Tibial artery (tissue), 4 donors: ENCODE measurements around the gene UTP14A.

Experiments
- DNase-seq, 2 donors: peaks; one replicate each; pipeline ENCODE4 v3.0.0-alpha.2; 2019
- H3K27ac ChIP-seq, 2 donors: fragments of 200-600 bp; sonication (generic) in 1 of 2; 1 replicate in 1 of 2; 2 replicates in 1 of 2; pipeline ENCODE4 v1.5.1; 2018 to 2019; ENCODE audit warnings: mild to moderate bottlenecking in 1 of 2
- H3K27me3 ChIP-seq, 2 donors: fragments of 200-600 bp; sonication (generic) in 1 of 2; one replicate each; pipeline versions ENCODE4 v1.5.1 to v1.6.0; 2016 to 2019
- H3K36me3 ChIP-seq, 3 donors: fragments of 200-600 bp; sonication (generic) in 2 of 3; one replicate each; pipeline ENCODE4 v1.5.1; 2016 to 2019; ENCODE audit warnings: mild to moderate bottlenecking in 2 of 3
- H3K4me1 ChIP-seq, 4 donors: fragments of 200-600 bp; sonication (generic) in 2 of 4; 1 replicate in 3 of 4; 2 replicates in 1 of 4; pipeline ENCODE4 v1.5.1; 2016 to 2019
- H3K4me3 ChIP-seq, 2 donors: fragments of 200-600 bp; sonication (generic) in 1 of 2; 1 replicate in 1 of 2; 2 replicates in 1 of 2; pipeline ENCODE4 v1.5.1; 2018 to 2019; ENCODE audit warnings: mild to moderate bottlenecking in 2 of 2
- H3K9me3 ChIP-seq, 3 donors: fragments of 200-600 bp; sonication (generic) in 1 of 3; one replicate each; pipeline ENCODE4 v1.5.1; 2016 to 2019
- intact Hi-C: fragments of 100-400 bp; cut with DNase I; formaldehyde crosslinking; loops from one replicate; pipeline ENCODE4 v1.15.0; 2023; ENCODE audit warnings: low total_unique reads
- TF ChIP-seq, protein P1 (sequence below), 2 experiments: fragments of 200-600 bp in 1 of 2; fragments of 450-650 bp in 1 of 2; IDR thresholded peaks; one replicate each; pipeline ENCODE4 v1.5.1; 2017 to 2019; ENCODE audit warnings: antibody characterized with exemption in 2 of 2, mild to moderate bottlenecking in 1 of 2, moderate library complexity in 1 of 2

Gene UTP14A

GRCh38 chrX:129931411-129932015, 25.5 kb downstream of the UTP14A start:
- H3K4me1 ChIP-seq: no peaks in the 10 kb centered on the region
- peak overlapping the region; percentile 88 to 93 for H3K27ac ChIP-seq
- TF ChIP-seq, protein P1, sequence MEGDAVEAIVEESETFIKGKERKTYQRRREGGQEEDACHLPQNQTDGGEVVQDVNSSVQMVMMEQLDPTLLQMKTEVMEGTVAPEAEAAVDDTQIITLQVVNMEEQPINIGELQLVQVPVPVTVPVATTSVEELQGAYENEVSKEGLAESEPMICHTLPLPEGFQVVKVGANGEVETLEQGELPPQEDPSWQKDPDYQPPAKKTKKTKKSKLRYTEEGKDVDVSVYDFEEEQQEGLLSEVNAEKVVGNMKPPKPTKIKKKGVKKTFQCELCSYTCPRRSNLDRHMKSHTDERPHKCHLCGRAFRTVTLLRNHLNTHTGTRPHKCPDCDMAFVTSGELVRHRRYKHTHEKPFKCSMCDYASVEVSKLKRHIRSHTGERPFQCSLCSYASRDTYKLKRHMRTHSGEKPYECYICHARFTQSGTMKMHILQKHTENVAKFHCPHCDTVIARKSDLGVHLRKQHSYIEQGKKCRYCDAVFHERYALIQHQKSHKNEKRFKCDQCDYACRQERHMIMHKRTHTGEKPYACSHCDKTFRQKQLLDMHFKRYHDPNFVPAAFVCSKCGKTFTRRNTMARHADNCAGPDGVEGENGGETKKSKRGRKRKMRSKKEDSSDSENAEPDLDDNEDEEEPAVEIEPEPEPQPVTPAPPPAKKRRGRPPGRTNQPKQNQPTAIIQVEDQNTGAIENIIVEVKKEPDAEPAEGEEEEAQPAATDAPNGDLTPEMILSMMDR (IDR thresholded peaks at IDR 0.05): no peak
- peak; percentile 92 to 96 for DNase-seq
- intact Hi-C loops: loop anchor here (2.0 to 10.0 kb wide), 2 partner anchors 51 to 93 kb away; partner anchors contain the start of gene BCORL1
- H3K9me3 ChIP-seq: no peaks in the 10 kb centered on the region
- peak overlapping the region; percentile 66 to 70 for H3K4me3 ChIP-seq
- H3K36me3 ChIP-seq: peaks cover 0 to 13% (median 5%) of the 10 kb centered on the region in 3 donors
- no peaks in the 10 kb centered on the region for H3K27me3 ChIP-seq

- Histone ChIP-seq H3K4me3 (peak overlapping the region; percentile 66 to 70), H3K9me3 (no peaks in the 10 kb centered on the region), H3K4me1 (no peaks in the 10 kb centered on the region), H3K27me3 (no peaks in the 10 kb centered on the region), H3K36me3 (peaks cover 0 to 6% (median 5%) of the 10 kb centered on the region in 3 donors), H3K27ac (peak overlapping the region; percentile 88 to 93)
- intact Hi-C loops: loop anchor here (2.0 to 10.0 kb wide), 2 partner anchors 51 to 93 kb away; partner anchors contain the start of gene BCORL1
- TF ChIP-seq, protein P1 (IDR thresholded peaks at IDR 0.05): no peak
- peak; percentile 91 to 96 for DNase-seq
These were observed 26.3 kb downstream of the UTP14A start for GRCh38 chrX:129932016-129932820.

- Histone ChIP-seq H3K4me1 (no peaks in the 10 kb centered on the region), H3K4me3 (peak overlapping the region; percentile 66 to 70), H3K27ac (peak overlapping the region; percentile 79 to 88), H3K27me3 (no peaks in the 10 kb centered on the region), H3K9me3 (no peaks in the 10 kb centered on the region), H3K36me3 (no peaks in the 10 kb centered on the region)
- peak in 1 of 2 donors; percentile 69 for DNase-seq
- TF ChIP-seq, protein P1 (IDR thresholded peaks at IDR 0.05): no peak
- intact Hi-C loops: loop anchor here (2.0 to 10.0 kb wide), 2 partner anchors 50 to 92 kb away; partner anchors contain the start of gene BCORL1
These were observed 26.9 kb downstream of the UTP14A start for GRCh38 chrX:129932821-129933321.

DNA sequence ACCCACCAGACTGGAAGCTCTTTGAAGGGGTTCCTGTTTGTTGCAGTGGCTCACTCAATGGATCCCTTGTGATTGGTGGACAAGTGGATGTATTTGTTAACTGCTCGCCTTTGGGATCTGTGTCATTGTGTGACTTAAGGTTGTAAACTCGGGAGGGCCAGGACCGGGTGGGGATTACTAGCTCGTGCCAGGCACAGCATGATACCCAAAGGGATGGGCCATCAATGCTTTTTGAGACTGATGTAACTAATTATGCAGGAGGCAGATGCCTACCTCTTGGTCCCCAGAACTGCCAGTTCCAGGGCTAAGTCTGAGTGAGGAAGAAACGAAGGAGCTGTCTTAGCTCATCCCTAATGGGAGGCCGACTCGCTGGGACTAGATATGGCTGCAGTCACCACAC, 27.7 kb downstream of the UTP14A start:
- Histone ChIP-seq H3K36me3 (no peaks in the 10 kb centered on the region), H3K9me3 (no peaks in the 10 kb centered on the region), H3K27me3 (no peaks in the 10 kb centered on the region), H3K27ac (no peak overlapping the region), H3K4me1 (no peaks in the 10 kb centered on the region), H3K4me3 (no peak overlapping the region)
- TF ChIP-seq, protein P1 (IDR thresholded peaks at IDR 0.05): no peak
- no peak for DNase-seq
- intact Hi-C loops: loop anchor here (2.0 to 10.0 kb wide), 2 partner anchors 49 to 91 kb away; partner anchors contain the start of gene BCORL1

GRCh38 chrX:129934461-129934860, 28.5 kb downstream of the UTP14A start:
- Histone ChIP-seq H3K27ac (no peak overlapping the region), H3K4me3 (no peak overlapping the region)
- DNase-seq: no peak

More at GRCh38 chrX:129934461-129934860, 28.5 kb downstream of the UTP14A start:
- intact Hi-C loops: loop anchor here (10.0 kb wide), 1 partner anchor 90 kb away; no protein-coding TSS in a partner anchor
- Histone ChIP-seq H3K27me3 (no peaks in the 10 kb centered on the region), H3K36me3 (no peaks in the 10 kb centered on the region), H3K9me3 (no peaks in the 10 kb centered on the region), H3K4me1 (no peaks in the 10 kb centered on the region)
- TF ChIP-seq, protein P1 (IDR thresholded peaks at IDR 0.05): no peak
